WTC11 (cell line): ENCODE data around the gene NFIA. TPM values are rescaled to one million over a fixed set of nuclear protein-coding genes. Genes with fewer than 3 reads are reported as not detected.

Experiments
- ATAC-seq: fragments of 200-7000 bp; cut with Tn5 transposase; 2 replicates; pipeline ENCODE4 v1.10.0; 2021; ENCODE audit warnings: mild to moderate bottlenecking, moderate library complexity
- CTCF ChIA-PET: fragments of 300-600 bp; sonication (Branson Sonifier 250); formaldehyde crosslinking; loops from one replicate; lab custom pipeline; 2021; ENCODE audit warnings: antibody characterized with exemption; lab: Charles Lee
- POLR2A ChIA-PET: fragments of 350-600 bp; sonication (Branson Sonifier 250); formaldehyde crosslinking; loops from one replicate; lab custom pipeline; 2021; ENCODE audit warnings: antibody characterized with exemption; lab: Charles Lee
- DNase-seq: peaks from one replicate; pipeline ENCODE4 v3.0.0; 2021; ENCODE audit warnings: low spot score
- H3K27ac Mint-ChIP-seq: 2 replicates; pipeline ENCODE4 v1.8.0; 2021; ENCODE audit warnings: mixed read lengths
- H3K27me3 Mint-ChIP-seq: 2 replicates; pipeline ENCODE4 v1.8.0; 2021; ENCODE audit warnings: low read depth, mild to moderate bottlenecking, moderate library complexity, mixed read lengths
- H3K36me3 Mint-ChIP-seq: 2 replicates; pipeline ENCODE4 v1.8.0; 2021; ENCODE audit warnings: mixed read lengths
- H3K4me1 Mint-ChIP-seq: 2 replicates; pipeline ENCODE4 v1.8.0; 2022; ENCODE audit warnings: mixed read lengths
- H3K4me3 Mint-ChIP-seq: 2 replicates; pipeline ENCODE4 v1.8.0; 2021; ENCODE audit warnings: mild to moderate bottlenecking, moderate library complexity, mixed read lengths
- H3K9me3 Mint-ChIP-seq: 2 replicates; pipeline ENCODE4 v1.8.0; 2021; ENCODE audit warnings: mixed read lengths
- AR ChIP-seq: fragments of 250-450 bp; sonication (Bioruptor Pico); IDR thresholded peaks from 2 replicates; pipeline ENCODE4 v1.9.0; 2021; ENCODE audit warnings: mild to moderate bottlenecking
- ATF3 ChIP-seq: sonication (generic); formaldehyde crosslinking; conservative IDR thresholded peaks from 2 replicates; pipeline ENCODE4 v1.8.1; 2022; ENCODE audit warnings: mild to moderate bottlenecking, missing genetic modification reagents
- CDX4 ChIP-seq: fragments of 250-450 bp; sonication (Bioruptor Pico); IDR thresholded peaks from 2 replicates; pipeline ENCODE4 v1.9.0; 2021; ENCODE audit warnings: moderate library complexity, mild to moderate bottlenecking, inconsistent platforms, borderline replicate concordance
- CREB1 ChIP-seq: sonication (generic); formaldehyde crosslinking; IDR thresholded peaks from 2 replicates; pipeline ENCODE4 v1.8.0; 2023; ENCODE audit warnings: mild to moderate bottlenecking, missing genetic modification reagents
- E2F1 ChIP-seq: sonication (generic); formaldehyde crosslinking; IDR thresholded peaks from 2 replicates; pipeline ENCODE4 v1.8.0; 2022; ENCODE audit warnings: mild to moderate bottlenecking, missing genetic modification reagents
- FOXJ3 ChIP-seq: sonication (generic); formaldehyde crosslinking; IDR thresholded peaks from 2 replicates; pipeline ENCODE4 v1.9.0; 2021; ENCODE audit warnings: missing genetic modification reagents, mild to moderate bottlenecking, borderline replicate concordance
- FOXP1 ChIP-seq: sonication (generic); formaldehyde crosslinking; IDR thresholded peaks from 2 replicates; pipeline ENCODE4 v1.8.0; 2022; ENCODE audit warnings: missing genetic modification reagents, mild to moderate bottlenecking, moderate library complexity, borderline replicate concordance
- GTF2I ChIP-seq: fragments of 250-450 bp; sonication (Bioruptor Pico); conservative IDR thresholded peaks from 2 replicates; pipeline ENCODE4 v1.4.0; 2021; ENCODE audit warnings: mild to moderate bottlenecking
- HMGXB4 ChIP-seq: sonication (generic); formaldehyde crosslinking; IDR thresholded peaks from 2 replicates; pipeline ENCODE4 v1.8.1; 2023; ENCODE audit warnings: mild to moderate bottlenecking, moderate library complexity, missing genetic modification reagents
- MLX ChIP-seq: sonication (generic); formaldehyde crosslinking; IDR thresholded peaks from 2 replicates; pipeline ENCODE4 v1.8.1; 2023; ENCODE audit warnings: mild to moderate bottlenecking, missing genetic modification reagents, moderate library complexity
- NFYB ChIP-seq: sonication (generic); formaldehyde crosslinking; conservative IDR thresholded peaks from 2 replicates; pipeline ENCODE4 v1.8.0; 2022; ENCODE audit warnings: low read depth, missing genetic modification reagents
- OVOL2 ChIP-seq: fragments of 250-450 bp; sonication (Bioruptor Pico); IDR thresholded peaks from 2 replicates; pipeline ENCODE4 v1.9.0; 2021; ENCODE audit warnings: mild to moderate bottlenecking, borderline replicate concordance
- PREB ChIP-seq: sonication (generic); formaldehyde crosslinking; IDR thresholded peaks from 2 replicates; pipeline ENCODE4 v1.8.1; 2022; ENCODE audit warnings: mild to moderate bottlenecking, missing genetic modification reagents, moderate library complexity, borderline replicate concordance
- RORB ChIP-seq: fragments of 250-450 bp; sonication (Bioruptor Pico); IDR thresholded peaks from 2 replicates; pipeline ENCODE4 v1.9.0; 2021; ENCODE audit warnings: mild to moderate bottlenecking
- SP1 ChIP-seq: sonication (generic); formaldehyde crosslinking; conservative IDR thresholded peaks from 2 replicates; pipeline ENCODE4 v1.8.1; 2022; ENCODE audit warnings: missing genetic modification reagents
- ZNF121 ChIP-seq: sonication (generic); formaldehyde crosslinking; IDR thresholded peaks from 2 replicates; pipeline ENCODE4 v1.8.0; 2023; ENCODE audit warnings: missing genetic modification reagents
- ZNF232 ChIP-seq: sonication (generic); formaldehyde crosslinking; IDR thresholded peaks from 2 replicates; pipeline ENCODE4 v1.8.0; 2022; ENCODE audit warnings: mild to moderate bottlenecking, missing genetic modification reagents
- ZNF671 ChIP-seq: fragments of 250-450 bp; sonication (Bioruptor Pico); IDR thresholded peaks from 2 replicates; pipeline ENCODE4 v1.8.0; 2021; ENCODE audit warnings: mild to moderate bottlenecking
- ZSCAN18 ChIP-seq: fragments of 250-450 bp; sonication (Bioruptor Pico); IDR thresholded peaks from 2 replicates; pipeline ENCODE4 v2.1.2; 2022; ENCODE audit warnings: mild to moderate bottlenecking, moderate library complexity
- total RNA-seq: library from RNA; stranded (reverse); gene quantifications from 3 replicates; pipeline ENCODE4 v1.2.3, GENCODE V29; 2021

Gene NFIA
- total RNA-seq, 1 experiment from 2014 or later = 16.7 TPM

- no peak overlapping the region for H3K4me3 Mint-ChIP-seq
- CTCF ChIA-PET = no interaction called here
- POLR2A ChIA-PET = interaction anchor here (0.6 kb wide), 1 partner anchor 21 kb away, joined by 3 read pairs; no protein-coding TSS in a partner anchor
Measured at GRCh38 chr1:61226791-61227567, 144.6 kb downstream of the NFIA start.

GRCh38 chr1:61227857-61228550 lies 145.6 kb downstream of the NFIA start:
- no peaks in the 10 kb centered on the region for H3K9me3 Mint-ChIP-seq
- ATAC-seq (no peak), DNase-seq (no peak)
- H3K4me3 Mint-ChIP-seq = no peak overlapping the region
- H3K4me1 Mint-ChIP-seq = peaks cover 27% of the 10 kb centered on the region
- H3K27ac Mint-ChIP-seq = no peak overlapping the region
- ChIA-PET POLR2A (no interaction called here), CTCF (no interaction called here)
- no peaks in the 10 kb centered on the region for H3K27me3 Mint-ChIP-seq
- no peaks in the 10 kb centered on the region for H3K36me3 Mint-ChIP-seq
- TF ChIP-seq ZNF232 (CRISPR knock-in tag) = no peak
- no peak for TF ChIP-seq FOXJ3 (CRISPR knock-in tag)
- TF ChIP-seq ZNF121 = no peak
- TF ChIP-seq MLX (CRISPR knock-in tag) = no peak
- no peak for TF ChIP-seq ZNF671 (CRISPR knock-in tag)
- TF ChIP-seq E2F1 = no peak
- TF ChIP-seq PREB (CRISPR knock-in tag) = no peak
- TF ChIP-seq FOXP1 (CRISPR knock-in tag) = no peak
- TF ChIP-seq ZSCAN18 (CRISPR knock-in tag) = no peak
- TF ChIP-seq HMGXB4 (CRISPR knock-in tag) = no peak
- TF ChIP-seq GTF2I (CRISPR knock-in tag) = no peak
- TF ChIP-seq CDX4 (CRISPR knock-in tag) = no peak

More at GRCh38 chr1:61226791-61227567, 144.6 kb downstream of the NFIA start:
- no peaks in the 10 kb centered on the region for H3K9me3 Mint-ChIP-seq
- no peaks in the 10 kb centered on the region for H3K27me3 Mint-ChIP-seq
- TF ChIP-seq NFYB (no peak), AR (CRISPR knock-in tag) (no peak), ZNF671 (CRISPR knock-in tag) (no peak), ATF3 (no peak), RORB (CRISPR knock-in tag) (no peak), OVOL2 (no peak), CREB1 (CRISPR knock-in tag) (no peak), FOXJ3 (CRISPR knock-in tag) (no peak), MLX (CRISPR knock-in tag) (no peak), SP1 (no peak)
- TF ChIP-seq, all 79 proteins: peak for 0
- ATAC-seq (no peak), DNase-seq (no peak)
- Mint-ChIP-seq H3K36me3 (no peaks in the 10 kb centered on the region), H3K4me1 (peaks cover 32% of the 10 kb centered on the region), H3K27ac (no peak overlapping the region)
